PC-3 (cell line): ENCODE data around the gene SFXN1. TPM values are rescaled to one million over a fixed set of nuclear protein-coding genes. Genes with fewer than 3 reads are reported as not detected.

Experiments used
- ATAC-seq: fragments of 200-7000 bp; cut with Tn5 transposase; 2 replicates; pipeline ENCODE4 v1.9.1; 2020; ENCODE audit warnings: mild to moderate bottlenecking, moderate library complexity
- BruUV-seq: library from RNA; stranded (reverse); fragments of 400-500 nt; replicated peaks from 2 replicates; lab custom pipeline; 2021; lab: Mats Ljungman, UMichigan
- CTCF ChIA-PET: fragments of 300-600 bp; sonication (Branson Sonifier 250); formaldehyde crosslinking; loops from one replicate; lab custom pipeline; 2022; ENCODE audit warnings: antibody characterized with exemption; lab: Charles Lee
- POLR2A ChIA-PET: fragments of 300-600 bp; sonication (Branson Sonifier 250); formaldehyde crosslinking; loops from one replicate; lab custom pipeline; 2022; ENCODE audit warnings: antibody characterized with exemption; ENCODE audit not compliant: unreplicated experiment; lab: Charles Lee
- DNase-seq: peaks from one replicate; pipeline ENCODE4 v3.0.0-alpha.2; 2015
- H2AFZ ChIP-seq: fragments of 300-600 bp; sonication (generic); 2 replicates; pipeline ENCODE4 v1.6.0; 2016; ENCODE audit warnings: antibody characterized with exemption, low read length
- H3F3A ChIP-seq: fragments of 300-600 bp; sonication (generic); one replicate; pipeline ENCODE4 v1.6.0; 2017; ENCODE audit warnings: antibody characterized with exemption, low read length, control low read depth, mild to moderate bottlenecking; ENCODE audit not compliant: unreplicated experiment
- H3K27ac ChIP-seq: fragments of 300-600 bp; sonication (generic); 2 replicates; pipeline ENCODE4 v1.5.1; 2016; ENCODE audit warnings: mild to moderate bottlenecking, low read length
- H3K27me3 ChIP-seq: fragments of 300-600 bp; sonication (generic); 2 replicates; pipeline ENCODE4 v1.6.1; 2016; ENCODE audit warnings: low read length, mixed read lengths
- H3K36me3 ChIP-seq: fragments of 300-600 bp; sonication (generic); 2 replicates; pipeline ENCODE4 v1.6.1; 2016; ENCODE audit warnings: low read depth, mixed run types, low read length, mixed read lengths
- H3K4me1 ChIP-seq: fragments of 300-600 bp; sonication (generic); 2 replicates; pipeline ENCODE4 v1.5.1; 2016; ENCODE audit warnings: low read length; ENCODE audit not compliant: insufficient read depth
- H3K4me2 ChIP-seq: fragments of 300-600 bp; sonication (generic); 2 replicates; pipeline ENCODE4 v1.6.0; 2016; ENCODE audit warnings: low read length
- H3K4me3 ChIP-seq: fragments of 300-600 bp; sonication (generic); 2 replicates; pipeline ENCODE4 v1.5.1; 2016; ENCODE audit warnings: mild to moderate bottlenecking, low read length, mixed read lengths
- H3K79me2 ChIP-seq: fragments of 300-600 bp; sonication (generic); 2 replicates; pipeline ENCODE4 v1.6.1; 2017; ENCODE audit warnings: low read length, mixed read lengths
- H3K9ac ChIP-seq: fragments of 300-600 bp; sonication (generic); 2 replicates; pipeline ENCODE4 v1.6.0; 2016; ENCODE audit warnings: mild to moderate bottlenecking, low read length
- H3K9me2 ChIP-seq: fragments of 300-600 bp; sonication (generic); replicated peaks from 2 replicates; pipeline ENCODE4 v1.6.1; 2016; ENCODE audit warnings: mixed run types, low read length, mixed read lengths
- H3K9me3 ChIP-seq: fragments of 300-600 bp; sonication (generic); 2 replicates; pipeline ENCODE4 v1.6.1; 2016; ENCODE audit warnings: low read length, mixed read lengths
- H4K20me1 ChIP-seq: fragments of 300-600 bp; sonication (generic); 2 replicates; pipeline ENCODE4 v1.6.1; 2016; ENCODE audit warnings: low read length, mixed read lengths
- EZH2 ChIP-seq: fragments of 300-600 bp; sonication (generic); IDR thresholded peaks from one replicate; pipeline ENCODE4 v1.6.1; 2017; ENCODE audit warnings: antibody characterized with exemption, mild to moderate bottlenecking, low read length; ENCODE audit not compliant: unreplicated experiment
- EZH2phosphoT487 ChIP-seq: fragments of 300-600 bp; sonication (generic); IDR thresholded peaks from 2 replicates; pipeline ENCODE4 v1.6.1; 2018; ENCODE audit warnings: mild to moderate bottlenecking, antibody characterized with exemption, low read length, borderline replicate concordance
- intact Hi-C: fragments of 100-400 bp; cut with micrococcal nuclease; formaldehyde crosslinking; loops from 2 replicates; pipeline ENCODE4 v1.9.0; 2023
- total RNA-seq: library from RNA; depleted of rRNA; stranded (reverse); fragments of >200 nt; gene quantifications from 2 replicates; pipeline ENCODE4 v1.2.3, GENCODE V29; 2014
- TF ChIP-seq, protein P1 (sequence below): fragments of 300-600 bp; sonication (generic); conservative IDR thresholded peaks from 2 replicates; pipeline ENCODE4 v1.5.1; 2017; ENCODE audit warnings: antibody characterized with exemption, low read depth, mild to moderate bottlenecking, low read length

Gene SFXN1
- total RNA-seq, 1 experiment from 2014 or later = 46.5 TPM

DNA sequence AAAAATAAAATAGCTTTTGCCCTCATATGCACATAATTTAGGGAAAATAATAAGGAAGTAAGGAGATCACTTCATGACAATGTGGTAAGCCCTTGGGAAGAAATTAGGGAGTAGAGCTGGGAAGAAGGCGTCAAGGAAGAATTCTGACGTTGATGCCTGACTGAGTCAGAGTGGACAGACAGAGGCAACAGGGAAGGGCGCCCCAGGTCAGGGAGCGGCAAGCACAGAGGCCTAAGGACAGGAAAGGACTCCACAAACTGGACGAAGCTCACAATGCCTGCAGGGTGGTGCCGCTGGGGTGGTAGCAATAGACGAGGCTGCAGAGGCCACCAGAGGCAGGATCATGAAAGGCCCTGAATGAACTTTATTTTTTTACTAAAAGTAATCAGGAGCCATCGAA lies 42.0 kb upstream of the SFXN1 start:
- Histone ChIP-seq H3K9ac (no peak overlapping the region), H3K4me3 (no peak overlapping the region), H3K4me1 (no peaks in the 10 kb centered on the region), H3K36me3 (no peaks in the 10 kb centered on the region), H2AFZ (no peak overlapping the region), H4K20me1 (no peaks in the 10 kb centered on the region), H3K9me2 (no peaks in the 10 kb centered on the region), H3K27me3 (peaks cover 38% of the 10 kb centered on the region), H3K79me2 (no peaks in the 10 kb centered on the region), H3F3A (no peaks in the 10 kb centered on the region), H3K9me3 (no peaks in the 10 kb centered on the region), H3K4me2 (no peak overlapping the region), H3K27ac (no peak overlapping the region)
- no peak for ATAC-seq
- ChIA-PET POLR2A (no interaction called here), CTCF (no interaction called here)
- no peak for DNase-seq
- intact Hi-C loops = no loop called here
- TF ChIP-seq EZH2 (no peak), EZH2phosphoT487 (no peak)
- TF ChIP-seq, protein P1, sequence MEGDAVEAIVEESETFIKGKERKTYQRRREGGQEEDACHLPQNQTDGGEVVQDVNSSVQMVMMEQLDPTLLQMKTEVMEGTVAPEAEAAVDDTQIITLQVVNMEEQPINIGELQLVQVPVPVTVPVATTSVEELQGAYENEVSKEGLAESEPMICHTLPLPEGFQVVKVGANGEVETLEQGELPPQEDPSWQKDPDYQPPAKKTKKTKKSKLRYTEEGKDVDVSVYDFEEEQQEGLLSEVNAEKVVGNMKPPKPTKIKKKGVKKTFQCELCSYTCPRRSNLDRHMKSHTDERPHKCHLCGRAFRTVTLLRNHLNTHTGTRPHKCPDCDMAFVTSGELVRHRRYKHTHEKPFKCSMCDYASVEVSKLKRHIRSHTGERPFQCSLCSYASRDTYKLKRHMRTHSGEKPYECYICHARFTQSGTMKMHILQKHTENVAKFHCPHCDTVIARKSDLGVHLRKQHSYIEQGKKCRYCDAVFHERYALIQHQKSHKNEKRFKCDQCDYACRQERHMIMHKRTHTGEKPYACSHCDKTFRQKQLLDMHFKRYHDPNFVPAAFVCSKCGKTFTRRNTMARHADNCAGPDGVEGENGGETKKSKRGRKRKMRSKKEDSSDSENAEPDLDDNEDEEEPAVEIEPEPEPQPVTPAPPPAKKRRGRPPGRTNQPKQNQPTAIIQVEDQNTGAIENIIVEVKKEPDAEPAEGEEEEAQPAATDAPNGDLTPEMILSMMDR = no peak
- BruUV-seq = no TSS peak

DNA sequence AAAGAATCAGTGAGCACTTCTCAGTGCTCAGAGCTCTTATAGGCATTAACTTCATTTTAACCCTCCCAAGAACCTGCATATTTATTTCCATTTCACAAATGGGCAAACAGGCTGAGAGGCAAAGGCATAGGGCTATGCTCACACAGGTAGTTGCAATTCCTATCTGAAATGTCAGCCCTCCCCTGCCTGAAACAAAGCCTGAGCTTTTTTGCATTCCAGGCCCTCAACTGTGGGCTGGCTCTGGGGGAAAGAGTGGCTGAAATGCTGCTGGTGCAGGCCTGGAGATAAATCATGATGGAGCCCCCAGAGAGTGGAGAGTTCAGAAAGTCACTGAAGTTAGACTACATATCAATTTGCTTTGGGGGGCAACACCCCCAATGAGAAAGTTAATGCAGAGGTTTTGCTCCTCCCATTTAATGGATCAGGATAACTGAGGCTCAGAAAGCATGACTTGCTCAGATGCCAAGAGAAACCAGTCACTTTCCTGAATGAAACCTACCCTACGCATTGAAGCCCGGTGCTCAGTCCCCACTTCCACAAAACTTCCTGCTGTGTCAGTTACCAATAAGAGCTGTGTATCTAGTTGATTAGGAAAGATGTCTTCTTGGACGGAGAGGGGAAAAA lies 40.0 kb upstream of the SFXN1 start:
- intact Hi-C loops = no loop called here
- CTCF ChIA-PET = no interaction called here

DNA sequence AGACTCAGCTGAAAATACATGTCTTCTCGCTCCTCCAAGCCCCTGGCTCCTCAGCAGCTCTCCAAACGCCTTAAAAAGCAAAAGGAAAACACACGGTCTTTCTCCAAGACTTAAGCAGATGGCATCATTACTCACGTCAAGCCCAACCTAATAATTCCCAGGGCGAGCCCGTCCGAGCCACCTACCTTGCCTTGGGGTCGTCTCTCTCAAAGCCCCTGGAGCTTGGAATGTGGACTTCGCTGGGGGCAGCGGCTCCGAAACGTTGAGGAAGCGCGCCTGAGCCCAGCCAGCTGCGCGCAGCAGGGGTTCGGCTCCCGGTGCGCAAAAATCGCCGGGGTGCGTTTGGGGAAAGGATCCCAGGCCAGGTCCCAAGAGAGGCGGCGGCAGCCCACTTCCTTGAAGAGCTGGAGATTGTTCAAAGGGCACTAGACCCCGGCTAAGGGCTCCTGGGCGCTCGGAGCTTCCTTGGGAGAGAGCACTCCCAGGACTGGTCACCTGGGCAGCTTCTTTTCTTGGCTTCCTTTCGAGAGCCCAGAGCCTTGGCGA lies 34.8 kb upstream of the SFXN1 start:
- Histone ChIP-seq H3K9me2 (no peaks in the 10 kb centered on the region), H3K9me3 (no peaks in the 10 kb centered on the region), H4K20me1 (no peaks in the 10 kb centered on the region), H2AFZ (no peak overlapping the region), H3K4me2 (no peak overlapping the region), H3K27ac (no peak overlapping the region), H3K27me3 (peaks cover 57% of the 10 kb centered on the region), H3K79me2 (no peaks in the 10 kb centered on the region), H3K4me1 (no peaks in the 10 kb centered on the region), H3K4me3 (no peak overlapping the region), H3K36me3 (no peaks in the 10 kb centered on the region), H3F3A (no peaks in the 10 kb centered on the region), H3K9ac (no peak overlapping the region)
- TF ChIP-seq, protein P1 = no peak
- no peak for TF ChIP-seq EZH2
- no peak for TF ChIP-seq EZH2phosphoT487
- no TSS peak for BruUV-seq
- ATAC-seq (no peak), DNase-seq (no peak)
- intact Hi-C loops = no loop called here
- POLR2A ChIA-PET = no interaction called here
- CTCF ChIA-PET = no interaction called here

More for the DNA sequence above, 40.0 kb upstream of the SFXN1 start:
- Histone ChIP-seq H3K27ac (no peak overlapping the region), H3K9me2 (no peaks in the 10 kb centered on the region), H3K4me1 (no peaks in the 10 kb centered on the region), H3K9ac (no peak overlapping the region), H3K79me2 (no peaks in the 10 kb centered on the region), H3F3A (no peaks in the 10 kb centered on the region), H4K20me1 (no peaks in the 10 kb centered on the region), H3K9me3 (no peaks in the 10 kb centered on the region), H3K4me3 (no peak overlapping the region), H3K4me2 (no peak overlapping the region), H2AFZ (no peak overlapping the region), H3K36me3 (no peaks in the 10 kb centered on the region), H3K27me3 (peaks cover 44% of the 10 kb centered on the region)
- TF ChIP-seq, protein P1 = no peak
- TF ChIP-seq EZH2phosphoT487 = no peak
- TF ChIP-seq EZH2 = no peak
- BruUV-seq = no TSS peak
- ATAC-seq (no peak), DNase-seq (no peak)
- POLR2A ChIA-PET = no interaction called here
